ENCODE data around the gene CTDSPL.

Gene CTDSPL

GRCh38 chr3:37852097-37852496 lies 9.6 kb upstream of the CTDSPL start:
- no peak overlapping the region for H3K4me3 ChIP-seq (ENCODE audit: low read length)
- no peak for TF ChIP-seq CTCF (IDR thresholded peaks at IDR 0.05; ENCODE audit: insufficient read depth, low read depth, low read length, missing control alignments)
- peak; percentile 91 for DNase-seq (ENCODE audit: low read depth)

GRCh38 chr3:37852771-37853170 lies 8.9 kb upstream of the CTDSPL start:
- H3K4me3 ChIP-seq (ENCODE audit: low read length), result no peak overlapping the region
- no peak for TF ChIP-seq CTCF (IDR thresholded peaks at IDR 0.05; ENCODE audit: insufficient read depth, low read depth, low read length, missing control alignments)
- DNase-seq (ENCODE audit: low read depth), result no peak

DNA sequence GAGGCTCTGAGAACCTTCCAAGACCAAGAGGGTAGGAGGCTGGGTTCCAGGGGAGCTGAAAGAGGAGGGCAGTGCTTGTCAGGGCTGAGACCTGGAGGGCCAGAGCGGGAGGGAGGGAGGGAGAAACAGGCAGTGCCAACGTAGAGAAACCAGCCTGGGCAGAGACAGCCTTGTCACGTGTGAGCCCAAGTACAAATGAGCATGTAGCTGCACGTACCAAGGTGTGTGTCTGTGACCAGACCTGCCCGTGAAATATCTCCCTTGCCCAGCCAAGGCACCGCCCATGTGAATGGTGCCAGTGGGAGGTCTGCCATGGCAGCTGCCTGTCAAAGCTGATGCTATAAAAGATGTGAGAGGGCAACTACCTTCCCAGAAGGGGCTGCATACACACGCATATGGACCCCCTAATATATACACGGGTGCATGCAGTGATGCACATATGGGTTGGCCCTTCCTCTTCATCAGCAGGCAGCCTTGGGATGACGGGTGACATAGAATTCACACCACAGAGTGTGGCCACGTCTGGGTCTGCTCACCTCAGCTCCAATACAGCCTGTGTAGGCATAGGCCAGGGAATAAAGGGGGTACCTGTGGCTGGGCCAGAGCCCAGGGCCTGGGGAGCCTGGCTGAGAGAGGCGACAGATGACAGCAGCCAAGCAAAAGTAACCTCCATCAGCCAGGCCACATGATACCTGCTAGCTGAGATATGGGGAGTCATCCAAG lies 7.8 kb upstream of the CTDSPL start:
- TF ChIP-seq CTCF (IDR thresholded peaks at IDR 0.05; ENCODE audit: insufficient read depth, low read depth, low read length, missing control alignments), result no peak
- no peak overlapping the region for H3K4me3 ChIP-seq (ENCODE audit: low read length)
- DNase-seq (ENCODE audit: low read depth), result peak; percentile 99

- no peak overlapping the region for H3K4me3 ChIP-seq (ENCODE audit: low read length)
- DNase-seq (ENCODE audit: low read depth), result peak; percentile 77
- peak; percentile 86 for TF ChIP-seq CTCF (IDR thresholded peaks at IDR 0.05; ENCODE audit: insufficient read depth, low read depth, low read length, missing control alignments)
These were observed 6.2 kb upstream of the CTDSPL start for GRCh38 chr3:37855363-37855970.

DNA sequence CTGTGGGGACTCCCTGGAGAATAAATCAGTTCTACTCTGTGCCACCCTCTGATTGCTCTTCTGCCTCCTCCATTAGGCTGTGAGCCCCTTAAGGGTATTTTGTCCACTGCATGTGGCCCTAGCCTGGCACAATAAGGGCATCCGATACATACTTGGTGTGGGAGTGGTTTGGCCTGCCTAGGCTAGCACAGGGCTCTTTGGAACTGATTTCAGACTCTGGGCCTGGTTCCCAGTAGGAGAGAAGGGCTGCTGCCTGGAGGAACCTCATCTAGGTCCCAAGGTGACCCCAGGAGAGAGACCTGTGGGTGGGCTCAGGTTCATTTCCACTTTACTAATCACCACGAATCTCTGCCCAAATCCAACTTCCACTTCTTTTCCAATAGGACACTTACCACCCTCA lies 5.3 kb upstream of the CTDSPL start:
- DNase-seq (ENCODE audit: low read depth), result no peak
- H3K4me3 ChIP-seq (ENCODE audit: low read length), result no peak overlapping the region
- TF ChIP-seq CTCF (IDR thresholded peaks at IDR 0.05; ENCODE audit: insufficient read depth, low read depth, low read length, missing control alignments), result no peak

DNA sequence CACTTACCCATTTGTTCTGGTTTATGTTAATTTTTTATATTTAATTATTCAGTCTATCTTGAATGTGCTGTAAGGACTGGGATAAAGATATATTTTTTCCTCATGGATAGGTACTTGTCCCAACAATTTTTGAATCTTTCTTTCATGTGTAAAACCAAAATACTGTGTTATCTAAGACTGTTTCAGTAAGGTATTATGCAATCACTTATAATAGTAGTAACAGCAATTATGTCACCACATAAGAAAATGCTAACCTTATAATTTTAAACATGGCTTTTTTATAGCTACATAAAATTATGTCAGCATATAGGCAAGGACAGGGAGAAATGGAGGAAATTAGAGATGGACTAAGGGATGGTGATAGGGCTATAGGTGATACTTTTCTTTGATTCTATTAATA lies 2.9 kb upstream of the CTDSPL start:
- no peak for DNase-seq (ENCODE audit: low read depth)
- no peak for TF ChIP-seq CTCF (IDR thresholded peaks at IDR 0.05; ENCODE audit: insufficient read depth, low read depth, low read length, missing control alignments)

GRCh38 chr3:37859354-37859753 lies 2.3 kb upstream of the CTDSPL start:
- no peak for TF ChIP-seq CTCF (IDR thresholded peaks at IDR 0.05; ENCODE audit: insufficient read depth, low read depth, low read length, missing control alignments)

More for the DNA sequence above, 2.9 kb upstream of the CTDSPL start:
- H3K4me3 ChIP-seq (ENCODE audit: low read length), result no peak overlapping the region

More at GRCh38 chr3:37859354-37859753, 2.3 kb upstream of the CTDSPL start:
- DNase-seq (ENCODE audit: low read depth), result no peak
- no peak overlapping the region for H3K4me3 ChIP-seq (ENCODE audit: low read length)
